GM12878 (cell line): ENCODE results near the gene SHISA4. TPM values are rescaled to one million over a fixed set of nuclear protein-coding genes. Genes with fewer than 3 reads are reported as not detected.

Experiments
- ATAC-seq: fragments of 200-7000 bp; cut with Tn5 transposase; 3 replicates; pipeline ENCODE4 v1.9.1; 2020; ENCODE audit warnings: mild to moderate bottlenecking, moderate library complexity
- BruUV-seq: library from RNA; stranded (reverse); fragments of 400-500 nt; replicated peaks from 2 replicates; lab custom pipeline; 2021; lab: Mats Ljungman, UMichigan
- CTCF ChIA-PET: fragments of 300-600 bp; sonication (Branson Sonifier 250); formaldehyde crosslinking; extraction: SDS; loops from one replicate; lab custom pipeline; 2021; ENCODE audit warnings: inconsistent platforms; lab: Yijun Ruan, JAX
- POLR2A ChIA-PET: fragments of 350-600 bp; formaldehyde crosslinking; extraction: SDS; loops from one replicate; lab custom pipeline; 2021; ENCODE audit warnings: inconsistent platforms; lab: Charles Lee
- RAD21 ChIA-PET: fragments of 300-600 bp; sonication (Branson Sonifier 250); formaldehyde crosslinking; loops from one replicate; lab custom pipeline; 2023; ENCODE audit warnings: antibody characterized with exemption; ENCODE audit not compliant: unreplicated experiment; lab: Charles Lee
- SMC1A ChIA-PET: fragments of 300-600 bp; sonication (Branson Sonifier 250); formaldehyde crosslinking; loops from one replicate; lab custom pipeline; 2023; ENCODE audit not compliant: unreplicated experiment, uncharacterized antibody; lab: Charles Lee
- DNase-seq: peaks from one replicate; pipeline ENCODE4 v3.0.0-alpha.2; 2011; ENCODE audit warnings: low read depth, low spot score
- FAIRE-seq: peaks from 3 replicates; lab custom pipeline; 2011; peaks lifted over from hg19 to GRCh38; lab: Jason Lieb, UNC
- H2AFZ ChIP-seq: 2 replicates; pipeline ENCODE4 v1.6.0; 2011; ENCODE audit warnings: low read depth, low read length, control low read depth; ENCODE audit not compliant: control insufficient read depth
- H3K27ac ChIP-seq: 2 replicates; pipeline ENCODE4 v1.5.1; 2011; ENCODE audit warnings: control low read depth; ENCODE audit not compliant: control insufficient read depth, insufficient read depth
- H3K27me3 ChIP-seq, 2 experiments: replicated peaks in 1 of 2; 2 replicates each; pipeline versions ENCODE4 v1.6.0 to v1.6.1; 2011; ENCODE audit warnings: low read length in 1 of 2; ENCODE audit not compliant: control insufficient read depth in 2 of 2, insufficient read depth in 2 of 2
- H3K36me3 ChIP-seq, 2 experiments: 2 replicates each; pipeline ENCODE4 v1.5.1; 2011; ENCODE audit warnings: low read length in 1 of 2; ENCODE audit not compliant: control insufficient read depth in 2 of 2, insufficient read depth in 2 of 2
- H3K4me1 ChIP-seq: 2 replicates; pipeline ENCODE4 v1.6.1; 2011; ENCODE audit warnings: mild to moderate bottlenecking, low read length, moderate library complexity, mixed read lengths; ENCODE audit not compliant: control insufficient read depth, insufficient read depth
- H3K4me2 ChIP-seq: 2 replicates; pipeline ENCODE4 v1.6.0; 2011; ENCODE audit warnings: control low read depth; ENCODE audit not compliant: control insufficient read depth, insufficient read depth
- H3K4me3 ChIP-seq: fragments of 200-600 bp; sonication (generic); 2 replicates; pipeline ENCODE4 v1.5.1; 2016
- H3K79me2 ChIP-seq: 2 replicates; pipeline ENCODE4 v1.6.0; 2011; ENCODE audit warnings: low read length; ENCODE audit not compliant: control insufficient read depth, insufficient read depth
- H3K9ac ChIP-seq: 2 replicates; pipeline ENCODE4 v1.8.0; 2011; ENCODE audit warnings: low read length, control low read depth, mixed read lengths; ENCODE audit not compliant: control insufficient read depth, insufficient read depth
- H3K9me3 ChIP-seq: replicated peaks from 3 replicates; pipeline ENCODE4 v1.5.1; 2011; ENCODE audit warnings: mild to moderate bottlenecking, low read length; ENCODE audit not compliant: control insufficient read depth, insufficient read depth
- H4K20me1 ChIP-seq: 2 replicates; pipeline ENCODE4 v1.6.0; 2011; ENCODE audit not compliant: control insufficient read depth, insufficient read depth
- BHLHE40 ChIP-seq, 2 experiments: fragments of 450-650 bp in 1 of 2; IDR thresholded peaks; 2 replicates each; pipeline ENCODE4 v1.6.1; 2011 to 2017; ENCODE audit warnings: low read depth in 2 of 2, borderline replicate concordance in 1 of 2, improper control_type of control experiment in 1 of 2, low read length in 1 of 2, mild to moderate bottlenecking in 1 of 2
- CBX3 ChIP-seq: fragments of 200-600 bp; sonication (generic); IDR thresholded peaks from 2 replicates; pipeline ENCODE4 v1.6.1; 2016; ENCODE audit warnings: low read depth, borderline replicate concordance
- GABPA ChIP-seq: IDR thresholded peaks from 2 replicates; pipeline ENCODE4 v1.6.1; 2014; ENCODE audit warnings: antibody characterized with exemption, low read depth, mild to moderate bottlenecking, inconsistent platforms
- GATAD2B ChIP-seq: fragments of 450-650 bp; conservative IDR thresholded peaks from 2 replicates; pipeline ENCODE4 v1.6.1; 2017; ENCODE audit warnings: low read depth, mild to moderate bottlenecking, moderate library complexity
- HDAC2 ChIP-seq: fragments of 200-600 bp; sonication (generic); IDR thresholded peaks from 2 replicates; pipeline ENCODE4 v1.6.1; 2017
- MEF2B ChIP-seq: fragments of 450-650 bp; IDR thresholded peaks from 2 replicates; pipeline ENCODE4 v1.6.1; 2018; ENCODE audit warnings: mild to moderate bottlenecking, moderate library complexity; ENCODE audit not compliant: partially characterized antibody, poor library complexity, severe bottlenecking
- SMAD5 ChIP-seq: IDR thresholded peaks from 2 replicates; pipeline ENCODE4 v1.6.1; 2016; ENCODE audit warnings: antibody characterized with exemption, low read depth
- SMC3 ChIP-seq: IDR thresholded peaks from 2 replicates; pipeline ENCODE4 v1.6.1; 2011; ENCODE audit warnings: low read length, improper control_type of control experiment, borderline replicate concordance
- ZNF207 ChIP-seq: fragments of 450-650 bp; IDR thresholded peaks from 2 replicates; pipeline ENCODE4 v1.6.1; 2014; ENCODE audit warnings: antibody characterized with exemption, mild to moderate bottlenecking, borderline replicate concordance
- WGBS: methylation state at CpG from one replicate; pipeline ENCODE4 v1.1.6; 2016; ENCODE audit warnings: low lambda C conversion rate; ENCODE audit not compliant: insufficient replicate concordance, insufficient coverage; ENCODE audit errors: missing lambda C conversion rate; 5-methylcytosine and 5-hydroxymethylcytosine counted together
- in situ Hi-C: fragments of 300-500 bp; cut with MboI; formaldehyde crosslinking; loops from 9 replicates; pipeline ENCODE4 v1.14.3; 2018; ENCODE audit warnings: mixed read lengths
- intact Hi-C: fragments of 100-400 bp; cut with micrococcal nuclease; formaldehyde crosslinking; loops from one replicate; pipeline ENCODE4 v1.14.2; 2022; ENCODE audit not compliant: unreplicated experiment
- polyA plus RNA-seq, 11 experiments: library from polyadenylated mRNA; depleted of rRNA in 4 of 11; unstranded in 6 of 11; stranded (reverse) in 5 of 11; fragments of >200 nt; fragmentation: Nextera tagmentation in 4 of 11; fragmentation: Illumina TruSeq in 1 of 11; extraction: Ambion mirVana in 4 of 11; extraction: Trizol in 1 of 11; gene quantifications; 1 replicate in 1 of 11; 2 replicates in 10 of 11; pipeline versions ENCODE4 v1.2.1 to v1.2.3, GENCODE V29; 2011 to 2016; ENCODE audit warnings: inconsistent platforms in 2 of 11, missing spikeins in 2 of 11, low read depth in 1 of 11
- total RNA-seq, 4 experiments: library from RNA; depleted of rRNA in 3 of 4; stranded (reverse); fragments of >200 nt in 3 of 4; fragmentation: Illumina TruSeq in 1 of 4; extraction: Trizol in 1 of 4; gene quantifications; 2 replicates each; pipeline versions ENCODE4 v1.2.1 to v1.2.3, GENCODE V29; 2013 to 2021
- TF ChIP-seq, protein P1 (sequence below), 3 experiments: IDR thresholded peaks in 2 of 3; conservative IDR thresholded peaks in 1 of 3; 2 replicates each; pipeline ENCODE4 v1.5.1; 2011; ENCODE audit warnings: low read depth in 3 of 3, low read length in 3 of 3, mild to moderate bottlenecking in 3 of 3, control low read depth in 2 of 3, moderate library complexity in 2 of 3, inconsistent platforms in 1 of 3, mixed read lengths in 1 of 3; ENCODE audit not compliant: control insufficient read depth in 2 of 3, insufficient read depth in 1 of 3; ENCODE audit errors: extremely low read depth in 1 of 3
- TF ChIP-seq, protein P2 (sequence below): fragments of 450-650 bp; formaldehyde crosslinking; IDR thresholded peaks from 2 replicates; pipeline ENCODE4 v1.4.0; 2022; ENCODE audit warnings: mild to moderate bottlenecking, moderate library complexity
- TF ChIP-seq, protein P3 (sequence below): fragments of 450-650 bp; IDR thresholded peaks from 2 replicates; pipeline ENCODE4 v1.6.1; 2017; ENCODE audit warnings: low read depth, mild to moderate bottlenecking, moderate library complexity
- TF ChIP-seq, protein P4 (sequence below): IDR thresholded peaks from 2 replicates; pipeline ENCODE4 v1.6.1; 2012; ENCODE audit warnings: low read depth, low read length, improper control_type of control experiment
- TF ChIP-seq, protein P5 (sequence below): IDR thresholded peaks from 2 replicates; pipeline ENCODE4 v1.6.1; 2011; ENCODE audit warnings: low read depth, mild to moderate bottlenecking, low read length, moderate library complexity, borderline replicate concordance; ENCODE audit errors: extremely low read depth

The SHISA4 gene
- total and polyA plus RNA-seq, 10 of the 15 experiments (the other 5 are each of a cell fraction or from before 2014, with no cell fraction given): 0.07 TPM; not detected in 8

DNA sequence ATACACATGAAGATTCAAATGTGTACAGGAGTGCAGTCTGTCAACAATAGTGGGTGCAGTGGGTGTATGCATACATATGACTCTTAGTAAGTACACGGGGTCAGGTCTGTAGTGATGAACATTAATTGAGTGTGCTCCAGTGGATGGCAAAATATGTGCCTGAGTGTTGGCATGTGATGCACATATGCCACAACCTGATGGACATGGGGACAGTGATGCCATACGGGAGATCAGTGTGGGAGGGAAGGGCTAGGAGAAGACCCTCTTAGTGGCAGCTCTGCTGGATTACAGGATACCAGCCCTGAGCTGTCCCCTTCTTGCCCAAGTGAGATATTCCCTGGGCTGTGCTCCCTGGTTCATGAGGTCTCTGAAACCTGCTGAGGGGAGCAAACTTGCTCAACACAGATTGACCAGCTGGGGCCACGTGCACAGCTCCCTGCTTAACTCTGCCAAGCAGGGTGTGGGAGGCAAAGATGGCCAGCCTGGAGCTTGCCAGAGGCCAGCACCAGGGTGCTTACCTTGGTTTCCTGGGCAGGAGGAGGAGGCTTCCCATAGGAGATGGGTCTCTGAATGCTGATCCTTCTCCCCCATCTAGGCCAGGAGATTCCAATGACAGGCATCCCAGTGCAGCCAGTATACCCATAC is 2.2 kb downstream of the SHISA4 start:
- peaks cover 2 to 12% of the 10 kb centered on the region in 2 experiments; a peak in 3 of 4 replicates for H3K27me3 ChIP-seq
- intact Hi-C loops (no loop called here), in situ Hi-C loops (loop anchor here (5.0 kb wide), 2 partner anchors 81 to 231 kb away; partner anchors contain the start of gene GPR37L1)
- no peaks in the 10 kb centered on the region; a peak in 1 of 4 replicates for H3K36me3 ChIP-seq
- no peak overlapping the region for H3K9ac ChIP-seq
- no peak overlapping the region for H3K4me2 ChIP-seq
- DNase-seq (no peak), FAIRE-seq (no peak), ATAC-seq (no peak)
- H3K4me1 ChIP-seq: no peaks in the 10 kb centered on the region
- H3K4me3 ChIP-seq: no peak overlapping the region
- POLR2A ChIA-PET: no interaction called here
- RAD21 ChIA-PET: interaction anchor here (0.6 kb wide), 1 partner anchor 226 kb away, joined by 3 read pairs; no protein-coding TSS in a partner anchor
- WGBS: 14% methylated on average over 3 of the region's 3 CpGs
- no peaks in the 10 kb centered on the region for H3K9me3 ChIP-seq
- SMC1A ChIA-PET: no interaction called here
- H3K27ac ChIP-seq: no peak overlapping the region
- CTCF ChIA-PET: interaction anchor here (6.4 to 10.2 kb wide), 2 partner anchors 10 to 77 kb away, joined by 99 to 233 read pairs; no protein-coding TSS in a partner anchor
- H2AFZ ChIP-seq: no peak overlapping the region
- no peaks in the 10 kb centered on the region for H3K79me2 ChIP-seq
- H4K20me1 ChIP-seq: no peaks in the 10 kb centered on the region
- no TSS peak for BruUV-seq
- TF ChIP-seq, protein P1, sequence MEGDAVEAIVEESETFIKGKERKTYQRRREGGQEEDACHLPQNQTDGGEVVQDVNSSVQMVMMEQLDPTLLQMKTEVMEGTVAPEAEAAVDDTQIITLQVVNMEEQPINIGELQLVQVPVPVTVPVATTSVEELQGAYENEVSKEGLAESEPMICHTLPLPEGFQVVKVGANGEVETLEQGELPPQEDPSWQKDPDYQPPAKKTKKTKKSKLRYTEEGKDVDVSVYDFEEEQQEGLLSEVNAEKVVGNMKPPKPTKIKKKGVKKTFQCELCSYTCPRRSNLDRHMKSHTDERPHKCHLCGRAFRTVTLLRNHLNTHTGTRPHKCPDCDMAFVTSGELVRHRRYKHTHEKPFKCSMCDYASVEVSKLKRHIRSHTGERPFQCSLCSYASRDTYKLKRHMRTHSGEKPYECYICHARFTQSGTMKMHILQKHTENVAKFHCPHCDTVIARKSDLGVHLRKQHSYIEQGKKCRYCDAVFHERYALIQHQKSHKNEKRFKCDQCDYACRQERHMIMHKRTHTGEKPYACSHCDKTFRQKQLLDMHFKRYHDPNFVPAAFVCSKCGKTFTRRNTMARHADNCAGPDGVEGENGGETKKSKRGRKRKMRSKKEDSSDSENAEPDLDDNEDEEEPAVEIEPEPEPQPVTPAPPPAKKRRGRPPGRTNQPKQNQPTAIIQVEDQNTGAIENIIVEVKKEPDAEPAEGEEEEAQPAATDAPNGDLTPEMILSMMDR (IDR thresholded peaks at IDR 0.05 in 2 of 3, conservative IDR thresholded peaks at IDR 0.05 in 1 of 3; ENCODE audit: control insufficient read depth in 2 of 3, extremely low read depth in 1 of 3, insufficient read depth in 1 of 3, low read depth in 3 of 3, low read length in 3 of 3): no peak
- TF ChIP-seq MEF2B (no peak), GABPA (no peak), CBX3 (no peak), SMAD5 (no peak), GATAD2B (no peak), SMC3 (no peak), ZNF207 (no peak), BHLHE40 (IDR thresholded peaks at IDR 0.05; ENCODE audit: borderline replicate concordance in 1 of 2, low read depth in 2 of 2, low read length in 1 of 2) (no peak), HDAC2 (no peak)
- TF ChIP-seq, protein P2, sequence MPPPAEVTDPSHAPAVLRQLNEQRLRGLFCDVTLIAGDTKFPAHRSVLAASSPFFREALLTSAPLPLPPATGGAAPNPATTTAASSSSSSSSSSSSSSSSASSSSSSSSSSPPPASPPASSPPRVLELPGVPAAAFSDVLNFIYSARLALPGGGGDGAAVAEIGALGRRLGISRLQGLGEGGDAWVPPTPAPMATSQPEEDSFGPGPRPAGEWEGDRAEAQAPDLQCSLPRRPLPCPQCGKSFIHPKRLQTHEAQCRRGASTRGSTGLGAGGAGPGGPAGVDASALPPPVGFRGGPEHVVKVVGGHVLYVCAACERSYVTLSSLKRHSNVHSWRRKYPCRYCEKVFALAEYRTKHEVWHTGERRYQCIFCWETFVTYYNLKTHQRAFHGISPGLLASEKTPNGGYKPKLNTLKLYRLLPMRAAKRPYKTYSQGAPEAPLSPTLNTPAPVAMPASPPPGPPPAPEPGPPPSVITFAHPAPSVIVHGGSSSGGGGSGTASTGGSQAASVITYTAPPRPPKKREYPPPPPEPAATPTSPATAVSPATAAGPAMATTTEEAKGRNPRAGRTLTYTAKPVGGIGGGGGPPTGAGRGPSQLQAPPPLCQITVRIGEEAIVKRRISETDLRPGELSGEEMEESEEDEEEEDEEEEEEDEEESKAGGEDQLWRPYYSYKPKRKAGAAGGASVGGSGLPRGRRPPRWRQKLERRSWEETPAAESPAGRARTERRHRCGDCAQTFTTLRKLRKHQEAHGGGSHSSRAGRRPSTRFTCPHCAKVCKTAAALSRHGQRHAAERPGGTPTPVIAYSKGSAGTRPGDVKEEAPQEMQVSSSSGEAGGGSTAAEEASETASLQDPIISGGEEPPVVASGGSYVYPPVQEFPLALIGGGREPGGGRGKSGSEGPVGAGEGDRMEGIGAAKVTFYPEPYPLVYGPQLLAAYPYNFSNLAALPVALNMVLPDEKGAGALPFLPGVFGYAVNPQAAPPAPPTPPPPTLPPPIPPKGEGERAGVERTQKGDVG: no peak
- TF ChIP-seq, protein P3, sequence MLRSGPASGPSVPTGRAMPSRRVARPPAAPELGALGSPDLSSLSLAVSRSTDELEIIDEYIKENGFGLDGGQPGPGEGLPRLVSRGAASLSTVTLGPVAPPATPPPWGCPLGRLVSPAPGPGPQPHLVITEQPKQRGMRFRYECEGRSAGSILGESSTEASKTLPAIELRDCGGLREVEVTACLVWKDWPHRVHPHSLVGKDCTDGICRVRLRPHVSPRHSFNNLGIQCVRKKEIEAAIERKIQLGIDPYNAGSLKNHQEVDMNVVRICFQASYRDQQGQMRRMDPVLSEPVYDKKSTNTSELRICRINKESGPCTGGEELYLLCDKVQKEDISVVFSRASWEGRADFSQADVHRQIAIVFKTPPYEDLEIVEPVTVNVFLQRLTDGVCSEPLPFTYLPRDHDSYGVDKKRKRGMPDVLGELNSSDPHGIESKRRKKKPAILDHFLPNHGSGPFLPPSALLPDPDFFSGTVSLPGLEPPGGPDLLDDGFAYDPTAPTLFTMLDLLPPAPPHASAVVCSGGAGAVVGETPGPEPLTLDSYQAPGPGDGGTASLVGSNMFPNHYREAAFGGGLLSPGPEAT: no peak
- TF ChIP-seq, protein P4, sequence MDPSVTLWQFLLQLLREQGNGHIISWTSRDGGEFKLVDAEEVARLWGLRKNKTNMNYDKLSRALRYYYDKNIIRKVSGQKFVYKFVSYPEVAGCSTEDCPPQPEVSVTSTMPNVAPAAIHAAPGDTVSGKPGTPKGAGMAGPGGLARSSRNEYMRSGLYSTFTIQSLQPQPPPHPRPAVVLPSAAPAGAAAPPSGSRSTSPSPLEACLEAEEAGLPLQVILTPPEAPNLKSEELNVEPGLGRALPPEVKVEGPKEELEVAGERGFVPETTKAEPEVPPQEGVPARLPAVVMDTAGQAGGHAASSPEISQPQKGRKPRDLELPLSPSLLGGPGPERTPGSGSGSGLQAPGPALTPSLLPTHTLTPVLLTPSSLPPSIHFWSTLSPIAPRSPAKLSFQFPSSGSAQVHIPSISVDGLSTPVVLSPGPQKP: no peak
- TF ChIP-seq, protein P5, sequence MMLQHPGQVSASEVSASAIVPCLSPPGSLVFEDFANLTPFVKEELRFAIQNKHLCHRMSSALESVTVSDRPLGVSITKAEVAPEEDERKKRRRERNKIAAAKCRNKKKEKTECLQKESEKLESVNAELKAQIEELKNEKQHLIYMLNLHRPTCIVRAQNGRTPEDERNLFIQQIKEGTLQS: no peak
